ENCODE data around the gene GDF9. TPM values are rescaled to one million over a fixed set of nuclear protein-coding genes. Genes with fewer than 3 reads are reported as not detected.
A peak's percentile ranks its signal among the peaks of the same experiment; 100 is the strongest.

GDF9 gene
- total RNA-seq, 1 donor from 2014 or later, result 0.69 TPM

- no peak for TF ChIP-seq CTCF (IDR thresholded peaks at IDR 0.05; ENCODE audit: partially characterized antibody, unreplicated experiment)
- Mint-ChIP-seq H3K4me3 (ENCODE audit: unreplicated experiment) (no peak overlapping the region), H3K27ac (ENCODE audit: unreplicated experiment) (no peak overlapping the region), H3K9me3 (ENCODE audit: unreplicated experiment) (peaks cover 13% of the 10 kb centered on the region), H3K4me1 (ENCODE audit: low read depth, unreplicated experiment) (peaks cover 11% of the 10 kb centered on the region), H3K27me3 (ENCODE audit: unreplicated experiment) (peaks cover 4% of the 10 kb centered on the region), H3K36me3 (ENCODE audit: unreplicated experiment) (no peaks in the 10 kb centered on the region)
- no peak for DNase-seq
Observed at GRCh38 chr5:132868754-132869153, 2.5 kb upstream of the GDF9 start.

DNA sequence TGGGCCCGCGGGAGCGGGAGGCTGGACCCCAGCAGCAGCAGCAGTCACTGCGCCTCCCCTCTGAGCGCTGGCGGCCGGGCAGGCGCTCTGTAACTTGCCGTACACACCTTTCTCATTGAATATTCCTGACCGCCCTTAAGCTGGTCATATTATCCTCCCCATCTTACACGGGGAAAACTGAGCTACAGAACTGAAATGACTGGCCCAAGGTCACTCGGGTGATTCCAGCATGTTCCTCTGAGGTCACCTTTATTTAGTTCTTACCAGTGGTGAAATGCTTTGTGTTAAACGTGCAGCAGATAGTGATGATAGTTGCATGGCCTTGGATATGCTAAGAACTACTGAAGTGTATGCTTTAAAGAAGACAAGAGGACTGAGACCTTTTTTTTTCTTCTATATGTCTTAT lies 780 bp upstream of the GDF9 start:
- H3K27ac Mint-ChIP-seq (ENCODE audit: unreplicated experiment), result peak overlapping the region; percentile 97
- H3K4me3 Mint-ChIP-seq (ENCODE audit: unreplicated experiment), result peak overlapping the region; percentile 96
- no peak for TF ChIP-seq CTCF (IDR thresholded peaks at IDR 0.05; ENCODE audit: partially characterized antibody, unreplicated experiment)
- peaks cover 11% of the 10 kb centered on the region for H3K4me1 Mint-ChIP-seq (ENCODE audit: low read depth, unreplicated experiment)
- H3K27me3 Mint-ChIP-seq (ENCODE audit: unreplicated experiment), result peaks cover 3% of the 10 kb centered on the region
- peaks cover 8% of the 10 kb centered on the region for H3K9me3 Mint-ChIP-seq (ENCODE audit: unreplicated experiment)
- DNase-seq, result no peak
- no peaks in the 10 kb centered on the region for H3K36me3 Mint-ChIP-seq (ENCODE audit: unreplicated experiment)

DNA sequence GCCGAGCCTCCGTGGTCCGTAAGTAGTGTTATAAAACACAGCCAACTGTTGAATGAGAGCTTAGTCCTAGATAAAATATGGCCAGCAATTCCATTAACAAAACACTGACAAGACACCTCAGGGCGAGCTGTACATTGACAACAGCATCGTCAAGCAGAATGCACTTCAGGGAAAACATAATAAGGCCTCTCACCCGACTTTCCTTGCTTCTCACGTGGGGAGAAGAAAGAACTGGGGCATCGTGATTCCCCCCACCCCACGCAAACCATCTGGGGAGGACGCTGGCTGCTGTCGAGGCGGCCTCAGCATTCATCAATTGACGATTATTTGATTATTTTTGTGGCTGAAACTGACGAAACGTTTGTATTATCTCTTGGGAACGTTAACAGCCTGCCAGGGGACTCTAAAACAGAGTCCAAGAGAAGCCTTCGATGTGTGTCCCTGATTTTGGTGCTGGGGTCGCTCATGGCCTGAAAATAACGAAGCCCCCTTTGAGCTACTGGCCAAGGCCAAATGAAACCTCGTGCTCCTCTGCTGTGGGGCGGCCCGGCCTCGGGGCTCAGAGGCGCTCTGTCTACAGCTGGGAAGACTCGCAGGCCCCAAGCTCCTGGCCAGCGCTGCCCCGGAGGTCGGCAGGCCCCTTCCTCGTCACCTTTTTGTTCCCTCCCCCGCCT lies 464 bp downstream of the GDF9 start:
- H3K4me1 Mint-ChIP-seq (ENCODE audit: low read depth, unreplicated experiment), result peaks cover 11% of the 10 kb centered on the region
- TF ChIP-seq CTCF (IDR thresholded peaks at IDR 0.05; ENCODE audit: partially characterized antibody, unreplicated experiment), result no peak
- peaks cover 3% of the 10 kb centered on the region for H3K27me3 Mint-ChIP-seq (ENCODE audit: unreplicated experiment)
- no peaks in the 10 kb centered on the region for H3K36me3 Mint-ChIP-seq (ENCODE audit: unreplicated experiment)
- peak overlapping the region; percentile 97 for H3K27ac Mint-ChIP-seq (ENCODE audit: unreplicated experiment)
- peak overlapping the region; percentile 96 for H3K4me3 Mint-ChIP-seq (ENCODE audit: unreplicated experiment)
- peaks cover 8% of the 10 kb centered on the region for H3K9me3 Mint-ChIP-seq (ENCODE audit: unreplicated experiment)
- DNase-seq, result no peak

- Mint-ChIP-seq H3K27me3 (ENCODE audit: unreplicated experiment) (no peaks in the 10 kb centered on the region), H3K4me1 (ENCODE audit: low read depth, unreplicated experiment) (peaks cover 2% of the 10 kb centered on the region), H3K4me3 (ENCODE audit: unreplicated experiment) (no peak overlapping the region), H3K9me3 (ENCODE audit: unreplicated experiment) (peaks cover 5% of the 10 kb centered on the region), H3K36me3 (ENCODE audit: unreplicated experiment) (no peaks in the 10 kb centered on the region), H3K27ac (ENCODE audit: unreplicated experiment) (no peak overlapping the region)
- TF ChIP-seq CTCF (IDR thresholded peaks at IDR 0.05; ENCODE audit: partially characterized antibody, unreplicated experiment), result no peak
- DNase-seq, result no peak
Observed at GRCh38 chr5:132860742-132861141, 5.5 kb downstream of the GDF9 start.

DNA sequence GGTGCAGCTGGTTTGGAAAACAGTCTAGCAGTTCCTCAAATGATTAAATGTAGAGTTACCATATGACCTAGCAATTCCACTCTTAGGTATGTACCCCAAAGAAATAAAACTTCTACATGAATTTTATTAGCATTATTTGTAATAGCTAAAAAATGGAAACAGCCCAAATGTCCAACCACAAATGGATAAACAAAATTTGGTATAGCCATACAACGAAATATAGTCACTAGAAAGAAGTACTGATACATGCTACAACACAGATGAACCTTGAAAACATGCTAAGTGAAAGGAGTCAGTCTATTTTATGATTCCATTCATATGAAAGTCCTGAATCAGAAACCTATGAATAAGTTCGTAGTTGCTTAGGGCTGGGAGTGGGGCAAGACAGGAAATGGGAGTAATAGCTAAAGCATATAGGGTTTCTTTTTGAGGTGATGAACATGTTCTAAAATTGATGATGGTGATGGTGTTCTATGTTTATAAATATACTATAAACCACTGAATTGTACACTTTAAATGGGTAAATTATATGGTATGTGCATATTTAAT lies 6.3 kb downstream of the GDF9 start:
- no peak for TF ChIP-seq CTCF (IDR thresholded peaks at IDR 0.05; ENCODE audit: partially characterized antibody, unreplicated experiment)
- Mint-ChIP-seq H3K4me3 (ENCODE audit: unreplicated experiment) (no peak overlapping the region), H3K36me3 (ENCODE audit: unreplicated experiment) (no peaks in the 10 kb centered on the region), H3K9me3 (ENCODE audit: unreplicated experiment) (no peaks in the 10 kb centered on the region), H3K27ac (ENCODE audit: unreplicated experiment) (no peak overlapping the region), H3K4me1 (ENCODE audit: low read depth, unreplicated experiment) (no peaks in the 10 kb centered on the region), H3K27me3 (ENCODE audit: unreplicated experiment) (no peaks in the 10 kb centered on the region)
- DNase-seq, result no peak
